RCC 7860 (cell line): Measurements from ENCODE around the gene LGMN.
"Not testable (repeated sequence)": the region's sequence is repeated elsewhere in the genome, so short reads cannot be mapped to it uniquely, and the experiment has no call there.

Experiments
- DNase-seq: peaks from one replicate; pipeline ENCODE4 v3.0.0-alpha.2; 2015; ENCODE audit warnings: low spot score
- FAIRE-seq: peaks from 2 replicates; lab custom pipeline; 2012; peaks lifted over from hg19 to GRCh38; lab: Jason Lieb, UNC

The LGMN gene

DNA sequence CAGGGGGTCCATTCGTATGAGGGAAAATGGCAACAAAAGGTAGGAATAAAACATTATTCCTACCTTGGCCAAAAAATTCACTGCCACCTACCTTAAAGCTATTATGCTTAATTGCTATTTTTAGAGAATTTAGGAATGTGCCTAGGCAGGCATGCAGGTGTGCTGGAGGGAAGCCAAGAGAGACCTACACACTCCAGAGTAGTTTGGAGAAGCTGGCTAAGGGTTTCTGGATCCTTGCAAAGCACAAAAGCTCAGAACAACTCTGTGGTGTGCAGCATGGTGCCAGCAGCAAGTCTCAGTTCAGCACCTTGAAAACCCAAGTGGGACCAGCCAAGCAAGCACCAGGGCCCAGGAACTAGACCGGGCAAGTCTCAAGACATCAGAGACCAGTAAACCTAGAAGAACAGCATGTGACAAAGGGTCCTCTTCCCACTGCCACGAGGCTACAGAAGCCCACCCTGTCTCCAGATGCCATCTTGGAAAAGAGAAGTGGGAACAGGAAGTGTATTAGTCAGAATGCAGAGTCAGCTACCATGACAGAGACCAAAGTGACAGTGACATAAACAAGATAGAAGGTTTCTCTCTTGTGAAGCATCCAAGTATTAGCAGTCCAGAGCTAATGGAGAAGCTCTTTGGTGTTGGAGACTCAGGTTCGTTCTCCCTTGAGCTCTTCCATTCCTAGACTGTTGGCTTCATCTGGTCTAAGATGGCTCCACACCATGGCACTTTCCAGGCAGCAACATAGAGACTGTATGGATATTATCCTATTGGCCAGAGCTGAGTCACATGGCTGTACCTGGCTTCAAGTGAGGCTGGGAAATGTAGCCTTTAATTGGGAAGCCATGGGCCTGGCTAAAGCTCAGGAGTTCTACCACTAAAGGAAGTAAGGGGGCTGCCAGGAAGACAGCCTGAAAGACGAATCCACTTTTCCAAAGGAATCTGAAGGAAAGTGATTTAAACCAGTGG lies 15.5 kb upstream of the LGMN start:
- FAIRE-seq, DNase-seq: not testable (repeated sequence)

- FAIRE-seq (no peak), DNase-seq (peak; percentile 36)
Measured at GRCh38 chr14:92760524-92760805, 12.0 kb upstream of the LGMN start.

DNA sequence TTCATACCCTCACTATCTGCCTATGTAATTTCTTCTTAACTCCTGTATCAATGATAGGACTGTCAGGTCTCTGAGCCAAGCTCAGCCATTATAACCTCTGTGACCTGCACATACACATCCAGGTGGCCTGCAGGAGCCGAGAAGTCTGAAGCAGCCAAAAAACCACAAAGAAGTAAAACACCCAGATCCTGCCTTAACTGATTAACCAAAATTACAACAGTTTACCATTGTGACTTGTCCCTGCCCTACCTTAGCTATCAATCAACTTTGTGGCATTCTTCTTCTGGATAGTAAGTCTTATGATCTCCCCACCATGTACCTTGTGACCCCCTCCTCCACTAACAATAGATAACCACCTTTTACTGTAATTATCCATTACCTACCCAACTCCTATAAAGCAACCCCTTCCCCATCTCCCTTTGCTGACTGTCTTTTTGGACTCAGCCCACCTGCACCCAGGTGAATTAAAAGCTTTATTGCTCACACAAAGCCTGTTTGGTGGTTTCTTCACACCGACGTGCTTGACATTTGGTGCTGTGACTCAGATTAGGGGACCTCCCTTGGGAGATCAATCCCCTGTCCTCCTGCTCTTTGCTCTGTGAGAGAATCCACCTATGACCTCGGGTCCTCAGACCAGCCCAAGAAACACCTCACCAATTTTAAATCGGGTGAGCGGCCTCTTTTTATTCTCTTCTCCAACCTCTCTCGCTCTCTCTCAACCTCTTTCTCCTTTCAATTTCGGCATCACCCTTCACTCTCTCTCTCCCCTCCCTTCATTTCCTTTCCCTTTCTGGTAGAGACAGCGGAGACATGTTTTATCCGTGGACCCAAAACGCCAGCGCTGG lies 11.5 kb upstream of the LGMN start:
- peak; percentile 25 for DNase-seq
- FAIRE-seq: peak; percentile 23

GRCh38 chr14:92759300-92759678 lies 10.9 kb upstream of the LGMN start:
- DNase-seq (no peak), FAIRE-seq (no peak)

GRCh38 chr14:92756446-92756845 lies 8.0 kb upstream of the LGMN start:
- DNase-seq (no peak), FAIRE-seq (no peak)

DNA sequence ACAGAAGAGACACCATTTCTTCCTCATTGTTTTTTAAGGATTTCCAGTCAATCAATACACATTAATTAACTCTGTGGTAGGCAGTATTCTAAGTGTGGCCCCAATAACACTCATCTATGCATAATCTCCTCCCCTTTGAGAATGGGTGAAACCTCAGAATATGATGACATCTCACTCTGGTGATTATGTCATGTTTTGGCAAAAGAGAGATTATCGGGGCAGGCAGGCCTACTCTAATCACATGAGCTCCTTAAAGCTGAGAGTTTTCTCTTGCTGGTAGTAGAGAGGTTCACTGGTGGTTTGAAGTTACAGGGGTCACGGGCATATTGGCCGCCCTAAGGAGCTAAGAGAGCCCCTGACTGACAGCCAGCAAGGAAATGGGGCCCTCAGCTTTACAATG lies 7.1 kb upstream of the LGMN start:
- no peak for FAIRE-seq
- DNase-seq: no peak

GRCh38 chr14:92754966-92755365 lies 6.5 kb upstream of the LGMN start:
- FAIRE-seq (no peak), DNase-seq (no peak)

GRCh38 chr14:92753250-92753649 lies 4.8 kb upstream of the LGMN start:
- DNase-seq (no peak), FAIRE-seq (no peak)

- FAIRE-seq: no peak
Measured at GRCh38 chr14:92751819-92752218, 3.4 kb upstream of the LGMN start.

DNA sequence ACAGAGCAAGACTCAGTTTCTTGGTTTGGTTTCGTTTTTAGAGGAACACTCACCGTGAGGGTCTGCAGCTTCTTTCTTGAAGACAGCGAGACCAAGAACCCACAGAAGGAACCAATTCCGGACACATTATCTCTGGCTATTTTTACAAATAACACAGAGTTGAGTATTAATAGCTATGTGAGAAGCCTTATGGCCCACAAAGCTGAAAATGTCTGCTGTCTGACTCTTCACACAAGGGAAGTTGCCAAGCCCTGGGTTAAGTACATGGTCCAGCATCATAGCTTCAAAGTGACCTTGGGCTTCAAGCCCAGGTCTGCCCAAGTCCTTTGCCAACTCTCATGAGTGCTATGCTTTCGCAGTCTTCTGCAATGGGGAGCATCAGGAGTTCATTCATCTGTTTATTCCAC lies 2.6 kb upstream of the LGMN start:
- DNase-seq (no peak), FAIRE-seq (no peak)

More at GRCh38 chr14:92751819-92752218, 3.4 kb upstream of the LGMN start:
- no peak for DNase-seq

DNA sequence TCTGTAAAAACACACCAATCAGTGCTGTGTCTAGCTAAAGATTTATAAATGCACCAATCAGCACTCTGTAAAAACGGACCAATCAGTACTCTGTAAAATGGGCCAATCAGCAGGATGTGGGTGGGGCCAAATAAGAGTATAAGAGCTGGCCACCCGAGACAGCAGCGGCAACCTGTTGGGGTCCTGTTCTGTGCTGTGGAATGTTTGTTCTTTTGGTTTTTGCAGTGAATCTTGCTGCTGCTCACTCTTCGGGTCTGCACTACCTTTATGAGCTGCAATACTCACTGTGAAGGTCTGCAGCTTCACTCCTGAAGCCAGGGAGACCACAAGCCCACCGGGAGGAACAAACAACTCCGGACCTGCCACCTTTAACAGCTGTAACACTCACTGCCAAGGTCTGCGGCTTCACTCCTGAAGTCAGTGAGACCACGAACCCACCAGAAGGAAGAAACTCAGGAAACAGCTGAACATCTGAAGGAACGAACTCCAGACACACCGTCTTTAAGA lies 1.8 kb upstream of the LGMN start:
- DNase-seq, FAIRE-seq: not testable (repeated sequence)

DNA sequence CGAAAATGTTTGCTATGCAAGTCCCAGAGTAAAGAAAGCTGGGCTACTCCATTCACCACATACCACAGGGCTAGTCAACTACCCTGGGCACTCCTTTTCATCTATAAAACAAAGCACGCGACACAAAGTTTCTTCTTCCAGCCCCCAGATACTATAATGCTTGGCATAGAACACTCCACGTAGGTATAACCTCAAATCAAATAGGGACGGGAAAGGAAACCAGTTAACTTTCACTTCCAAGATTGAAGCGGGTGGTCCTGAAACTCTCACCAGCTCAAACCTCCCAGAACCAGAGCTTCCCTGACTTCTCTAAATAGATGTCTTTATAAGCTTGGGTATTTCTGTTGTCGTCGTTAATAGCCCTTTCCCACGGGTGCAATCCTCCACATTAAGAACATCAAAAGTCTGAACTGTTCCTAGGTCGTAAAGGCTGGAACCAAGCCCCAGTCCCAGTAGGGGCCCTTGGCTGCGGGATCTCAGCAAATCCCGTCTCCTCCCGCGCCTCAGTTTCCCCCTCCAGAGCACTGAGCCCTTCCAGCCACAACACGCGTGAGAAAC lies 647 bp downstream of the LGMN start:
- DNase-seq (no peak), FAIRE-seq (no peak)

DNA sequence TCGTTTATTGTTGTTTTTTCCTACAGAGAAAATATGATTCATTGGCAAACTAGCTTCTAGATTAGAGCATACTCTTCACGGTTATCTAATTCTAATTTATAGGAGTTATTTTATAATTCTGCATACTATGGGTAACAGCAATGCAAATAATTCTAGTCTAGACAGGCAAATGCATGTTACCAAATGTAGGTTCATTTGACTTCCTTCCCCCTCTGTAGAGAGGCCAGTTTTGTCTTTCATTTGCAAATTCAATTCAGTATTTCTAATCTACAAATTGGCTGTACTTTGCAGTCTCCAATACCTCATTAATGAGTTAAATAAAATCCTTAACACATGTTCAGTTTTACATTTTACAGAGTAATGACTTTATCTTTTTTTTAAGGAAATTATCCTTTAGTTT lies 4.2 kb downstream of the LGMN start:
- DNase-seq (no peak), FAIRE-seq (no peak)

GRCh38 chr14:92740440-92740839 lies 8.0 kb downstream of the LGMN start:
- FAIRE-seq (no peak), DNase-seq (no peak)

- FAIRE-seq (no peak), DNase-seq (no peak)
Measured at GRCh38 chr14:92737619-92738188, 10.7 kb downstream of the LGMN start.

DNA sequence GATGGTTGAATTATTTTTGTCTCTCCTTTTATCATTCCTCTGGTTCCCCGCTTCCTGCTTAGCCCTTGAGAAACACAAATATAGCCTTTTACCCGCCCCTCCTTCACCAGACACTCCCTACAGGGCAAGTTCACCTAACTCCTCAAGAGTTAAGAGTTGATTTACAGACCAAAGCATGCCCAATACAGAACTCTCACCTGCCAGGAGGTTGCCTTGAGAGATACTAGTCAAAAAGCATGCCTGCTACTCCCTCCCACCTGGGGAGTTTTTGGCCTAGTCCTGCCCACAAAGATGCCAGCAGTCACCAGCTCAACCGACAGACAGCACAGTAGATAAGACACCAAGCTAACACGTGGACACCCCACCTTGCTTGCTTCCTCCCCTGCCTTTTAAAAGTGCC lies 11.2 kb downstream of the LGMN start:
- no peak for FAIRE-seq
- DNase-seq: no peak

- FAIRE-seq (no peak), DNase-seq (no peak)
Measured at GRCh38 chr14:92735344-92735743, 13.1 kb downstream of the LGMN start.

DNA sequence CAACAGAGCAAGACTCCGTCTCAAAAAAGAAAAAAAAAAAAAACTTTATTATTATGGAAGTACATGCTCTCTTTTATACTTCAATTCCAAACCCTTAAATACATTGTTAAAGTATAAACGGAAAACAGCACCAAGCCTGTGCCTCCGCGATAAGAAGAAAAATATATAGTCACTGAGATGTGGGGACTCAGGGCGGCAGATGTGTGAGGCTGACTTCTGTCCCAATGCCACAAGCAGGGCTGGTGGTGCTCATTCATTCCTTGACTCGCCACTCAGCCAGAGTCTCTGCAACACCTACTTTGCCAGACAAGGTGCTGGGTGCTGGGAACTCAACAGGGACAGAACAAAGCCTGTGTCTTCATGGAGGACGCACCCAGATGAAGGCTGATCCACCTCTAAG lies 13.8 kb downstream of the LGMN start:
- DNase-seq: no peak
- FAIRE-seq: no peak

GRCh38 chr14:92733007-92733406 lies 15.4 kb downstream of the LGMN start:
- no peak for FAIRE-seq
- DNase-seq: no peak

- no peak for DNase-seq
- no peak for FAIRE-seq
Measured at GRCh38 chr14:92731622-92732115, 16.8 kb downstream of the LGMN start.
